Endometrial microvascular endothelial cells (primary cell): ENCODE data around the gene DNPH1. TPM values are rescaled to one million over a fixed set of nuclear protein-coding genes. Genes with fewer than 3 reads are reported as not detected.

ENCODE experiments used
- total RNA-seq: library from RNA; depleted of rRNA; stranded (reverse); fragments of >200 nt; gene quantifications from one replicate; pipeline ENCODE4 v1.2.3, GENCODE V29; 2015; ENCODE audit errors: inconsistent ontology term

DNPH1 gene
- total RNA-seq, 1 donor from 2014 or later, result 121 TPM

Other genes starting within 250 kb of the DNPH1 start
- gene PPP2R5D, start 244.9 kb downstream of the DNPH1 start, total RNA-seq, result 97.0 TPM
- 69.5 TPM for gene MEA1, start 215.5 kb downstream of the DNPH1 start, total RNA-seq
- gene KLHDC3, start 215.2 kb downstream of the DNPH1 start, total RNA-seq, result 98.8 TPM
- gene RRP36, start 207.9 kb downstream of the DNPH1 start, total RNA-seq, result 114 TPM
- gene CUL7, start 175.6 kb downstream of the DNPH1 start, total RNA-seq, result 15.8 TPM
- gene MRPL2, start 170.0 kb downstream of the DNPH1 start, total RNA-seq, result 29.3 TPM
- 18.6 TPM for gene KLC4, start 169.8 kb downstream of the DNPH1 start, total RNA-seq
- gene PTK7, start 153.2 kb downstream of the DNPH1 start, total RNA-seq, result 43.1 TPM
- 28.9 TPM for gene SRF, start 58.2 kb downstream of the DNPH1 start, total RNA-seq
- gene CUL9, start 47.3 kb downstream of the DNPH1 start, total RNA-seq, result 31.2 TPM
- not detected for gene TTBK1, start 14.0 kb upstream of the DNPH1 start, total RNA-seq
- not detected for gene SLC22A7, start 68.8 kb upstream of the DNPH1 start, total RNA-seq
- gene CRIP3, start 79.3 kb upstream of the DNPH1 start, total RNA-seq, result not detected
- 8.8 TPM for gene ZNF318, start 140.2 kb upstream of the DNPH1 start, total RNA-seq
- 14.8 TPM for gene ABCC10, start 198.1 kb upstream of the DNPH1 start, total RNA-seq
- not detected for gene DLK2, start 226.1 kb upstream of the DNPH1 start, total RNA-seq
- gene TJAP1, start 248.1 kb upstream of the DNPH1 start, total RNA-seq, result 18.9 TPM